Trophoblast cell (in vitro differentiated cells and primary cell): ENCODE data around the gene UGT1A1.

Experiments used
- DNase-seq, 2 donors: peaks; one replicate each; pipeline ENCODE4 v3.0.0-alpha.2; 2016
- H2AFZ ChIP-seq: 2 replicates; pipeline ENCODE4 v1.6.1; 2013; ENCODE audit warnings: low read length, moderate library complexity, mild to moderate bottlenecking; ENCODE audit not compliant: insufficient read depth, poor library complexity
- H2AK5ac ChIP-seq: 2 replicates; pipeline ENCODE4 v1.6.1; 2013; ENCODE audit warnings: mild to moderate bottlenecking, low read length
- H2BK120ac ChIP-seq: 2 replicates; pipeline ENCODE4 v1.6.1; 2013; ENCODE audit warnings: low read length, mild to moderate bottlenecking, moderate library complexity; ENCODE audit not compliant: insufficient read depth, poor library complexity
- H2BK12ac ChIP-seq: 2 replicates; pipeline ENCODE4 v1.6.1; 2013; ENCODE audit warnings: mild to moderate bottlenecking, low read length, moderate library complexity
- H2BK5ac ChIP-seq: 2 replicates; pipeline ENCODE4 v1.6.1; 2013; ENCODE audit warnings: low read length, low read depth, moderate library complexity, mild to moderate bottlenecking; ENCODE audit not compliant: poor library complexity
- H3K14ac ChIP-seq: 2 replicates; pipeline ENCODE4 v1.6.1; 2013; ENCODE audit warnings: mild to moderate bottlenecking, low read length
- H3K18ac ChIP-seq: 2 replicates; pipeline ENCODE4 v1.6.1; 2013; ENCODE audit warnings: mild to moderate bottlenecking, low read length
- H3K23ac ChIP-seq: 2 replicates; pipeline ENCODE4 v1.6.1; 2013; ENCODE audit warnings: low read length
- H3K27ac ChIP-seq: 2 replicates; pipeline ENCODE4 v1.5.1; 2013; ENCODE audit warnings: low read depth, mild to moderate bottlenecking, inconsistent platforms, low read length, moderate library complexity
- H3K27me3 ChIP-seq: 2 replicates; pipeline ENCODE4 v1.6.1; 2013; ENCODE audit warnings: inconsistent platforms, mild to moderate bottlenecking, low read length, moderate library complexity; ENCODE audit not compliant: insufficient read depth
- H3K36me3 ChIP-seq, 2 experiments: 1 replicate in 1 of 2; 2 replicates in 1 of 2; pipeline ENCODE4 v1.6.1; 2013; ENCODE audit warnings: low read length in 2 of 2, mild to moderate bottlenecking in 2 of 2, moderate library complexity in 1 of 2; ENCODE audit not compliant: insufficient read depth in 2 of 2, control insufficient read depth in 1 of 2
- H3K4ac ChIP-seq: 2 replicates; pipeline ENCODE4 v1.6.1; 2013; ENCODE audit warnings: low read depth, mild to moderate bottlenecking, low read length, moderate library complexity
- H3K4me1 ChIP-seq, 2 experiments: 1 replicate in 1 of 2; 2 replicates in 1 of 2; pipeline ENCODE4 v1.6.1; 2013; ENCODE audit warnings: low read length in 2 of 2, mild to moderate bottlenecking in 2 of 2, moderate library complexity in 1 of 2; ENCODE audit not compliant: insufficient read depth in 2 of 2, control insufficient read depth in 1 of 2
- H3K4me2 ChIP-seq: 2 replicates; pipeline ENCODE4 v1.6.1; 2013; ENCODE audit warnings: inconsistent platforms, mild to moderate bottlenecking, low read length, moderate library complexity
- H3K4me3 ChIP-seq: 2 replicates; pipeline ENCODE4 v1.5.1; 2013; ENCODE audit warnings: mild to moderate bottlenecking, low read depth, low read length, inconsistent platforms
- H3K79me1 ChIP-seq: one replicate; pipeline ENCODE4 v1.6.1; 2013; ENCODE audit warnings: low read length
- H3K79me2 ChIP-seq: 2 replicates; pipeline ENCODE4 v1.6.1; 2013; ENCODE audit warnings: low read length, mild to moderate bottlenecking; ENCODE audit not compliant: control insufficient read depth, insufficient read depth, poor library complexity
- H3K9ac ChIP-seq: 2 replicates; pipeline ENCODE4 v1.6.1; 2013; ENCODE audit warnings: mild to moderate bottlenecking, low read length
- H3K9me3 ChIP-seq: 2 replicates; pipeline ENCODE4 v1.6.1; 2013; ENCODE audit warnings: low read depth, mild to moderate bottlenecking, control low read depth, inconsistent platforms, low read length; ENCODE audit not compliant: insufficient read depth
- H4K12ac ChIP-seq: 2 replicates; pipeline ENCODE4 v1.6.1; 2013; ENCODE audit warnings: low read depth, mild to moderate bottlenecking, low read length, moderate library complexity
- H4K8ac ChIP-seq: 2 replicates; pipeline ENCODE4 v1.6.1; 2013; ENCODE audit warnings: low read depth, mild to moderate bottlenecking, low read length, moderate library complexity
- H4K91ac ChIP-seq: one replicate; pipeline ENCODE4 v1.6.1; 2013; ENCODE audit warnings: low read depth, mild to moderate bottlenecking, low read length, moderate library complexity
- WGBS: extraction: QIAGEN DNeasy Blood & Tissue Kit; methylation state at CpG from one replicate; pipeline ENCODE4 v1.1.7; 2013; ENCODE audit warnings: missing lambda C conversion rate; ENCODE audit not compliant: insufficient read length, insufficient coverage; ENCODE audit errors: extremely low coverage; 5-methylcytosine and 5-hydroxymethylcytosine counted together

Gene UGT1A1

GRCh38 chr2:233754872-233755611 lies 5.0 kb upstream of the UGT1A1 start:
- no peaks in the 10 kb centered on the region for H3K79me1 ChIP-seq
- no peak overlapping the region for H3K9ac ChIP-seq
- no peak overlapping the region for H4K8ac ChIP-seq
- H3K27ac ChIP-seq = no peak overlapping the region
- no peak overlapping the region for H4K91ac ChIP-seq
- no peak overlapping the region for H3K4ac ChIP-seq
- no peak overlapping the region for H2BK12ac ChIP-seq
- H3K27me3 ChIP-seq = no peaks in the 10 kb centered on the region
- H3K4me1 ChIP-seq = no peaks in the 10 kb centered on the region
- no peak overlapping the region for H2BK120ac ChIP-seq
- no peak overlapping the region for H4K12ac ChIP-seq
- no peak for DNase-seq
- no peaks in the 10 kb centered on the region for H3K36me3 ChIP-seq
- no peak overlapping the region for H2AK5ac ChIP-seq
- no peak overlapping the region for H3K4me2 ChIP-seq
- peaks cover 11% of the 10 kb centered on the region for H3K9me3 ChIP-seq
- H3K79me2 ChIP-seq = no peaks in the 10 kb centered on the region
- no CpG with 5 or more reads among the region's 44 CpGs for WGBS
- H3K18ac ChIP-seq = no peak overlapping the region
- H3K14ac ChIP-seq = no peak overlapping the region
- no peak overlapping the region for H2AFZ ChIP-seq
- H2BK5ac ChIP-seq = no peak overlapping the region
- H3K23ac ChIP-seq = no peak overlapping the region
- no peak overlapping the region for H3K4me3 ChIP-seq

DNA sequence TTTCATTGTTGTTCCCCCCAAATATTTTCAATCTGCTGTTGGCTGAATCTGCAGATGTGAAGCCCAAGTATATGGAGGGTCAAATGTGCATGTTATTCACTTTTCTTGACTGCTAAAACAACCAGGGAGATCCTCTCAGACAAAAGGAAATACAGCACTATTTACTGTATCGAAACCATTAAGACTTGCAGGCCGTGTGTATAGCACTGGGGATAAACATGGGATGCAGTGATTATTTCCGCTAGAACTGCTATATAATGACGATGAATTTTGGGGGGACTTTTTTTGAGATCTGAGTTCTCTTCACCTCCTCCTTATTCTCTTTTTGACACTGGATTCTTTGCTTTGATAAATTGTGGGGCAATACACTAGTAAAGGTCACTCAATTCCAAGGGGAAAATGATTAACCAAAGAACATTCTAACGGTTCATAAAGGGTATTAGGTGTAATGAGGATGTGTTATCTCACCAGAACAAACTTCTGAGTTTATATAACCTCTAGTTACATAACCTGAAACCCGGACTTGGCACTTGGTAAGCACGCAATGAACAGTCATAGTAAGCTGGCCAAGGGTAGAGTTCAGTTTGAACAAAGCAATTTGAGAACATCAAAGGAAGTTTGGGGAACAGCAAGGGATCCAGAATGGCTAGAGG lies 3.5 kb upstream of the UGT1A1 start:
- Histone ChIP-seq H2AK5ac (no peak overlapping the region), H2BK5ac (no peak overlapping the region)

GRCh38 chr2:233758141-233758540 lies 1.9 kb upstream of the UGT1A1 start:
- no peaks in the 10 kb centered on the region for H3K79me1 ChIP-seq
- no peak overlapping the region for H3K14ac ChIP-seq
- no peak overlapping the region for H3K4me2 ChIP-seq
- H3K27ac ChIP-seq = no peak overlapping the region
- no peak overlapping the region for H3K4me3 ChIP-seq
- no peak overlapping the region for H3K18ac ChIP-seq
- H3K23ac ChIP-seq = no peak overlapping the region
- H3K4ac ChIP-seq = no peak overlapping the region
- H2BK12ac ChIP-seq = no peak overlapping the region
- no peak overlapping the region for H4K91ac ChIP-seq
- no peak overlapping the region for H4K8ac ChIP-seq
- no peaks in the 10 kb centered on the region for H3K27me3 ChIP-seq
- H3K9ac ChIP-seq = no peak overlapping the region
- no peak overlapping the region for H2BK120ac ChIP-seq
- H3K36me3 ChIP-seq = no peaks in the 10 kb centered on the region
- DNase-seq = no peak
- H2AK5ac ChIP-seq = no peak overlapping the region
- no peaks in the 10 kb centered on the region for H3K4me1 ChIP-seq
- no peak overlapping the region for H2BK5ac ChIP-seq
- H2AFZ ChIP-seq = no peak overlapping the region
- no peaks in the 10 kb centered on the region for H3K79me2 ChIP-seq
- no peak overlapping the region for H4K12ac ChIP-seq
- peaks cover 7% of the 10 kb centered on the region for H3K9me3 ChIP-seq

More for the DNA sequence above, 3.5 kb upstream of the UGT1A1 start:
- no peak for DNase-seq
- Histone ChIP-seq H4K12ac (no peak overlapping the region), H4K8ac (no peak overlapping the region), H2AFZ (no peak overlapping the region), H3K4me3 (no peak overlapping the region), H3K4ac (no peak overlapping the region), H3K14ac (no peak overlapping the region), H3K79me1 (no peaks in the 10 kb centered on the region), H3K36me3 (no peaks in the 10 kb centered on the region), H3K27ac (no peak overlapping the region), H4K91ac (no peak overlapping the region), H2BK12ac (no peak overlapping the region), H2BK120ac (no peak overlapping the region), H3K18ac (no peak overlapping the region), H3K4me1 (no peaks in the 10 kb centered on the region), H3K4me2 (no peak overlapping the region), H3K9me3 (peaks cover 9% of the 10 kb centered on the region), H3K27me3 (no peaks in the 10 kb centered on the region), H3K79me2 (no peaks in the 10 kb centered on the region), H3K23ac (no peak overlapping the region), H3K9ac (no peak overlapping the region)
- WGBS = no CpG with 5 or more reads among the region's 7 CpGs

- Histone ChIP-seq H3K79me2 (no peaks in the 10 kb centered on the region), H3K9me3 (peaks cover 7% of the 10 kb centered on the region), H4K12ac (no peak overlapping the region), H2AFZ (no peak overlapping the region), H2BK120ac (no peak overlapping the region), H2BK12ac (no peak overlapping the region), H3K4ac (no peak overlapping the region), H4K8ac (no peak overlapping the region), H3K23ac (no peak overlapping the region), H3K27me3 (no peaks in the 10 kb centered on the region), H2AK5ac (no peak overlapping the region), H3K4me2 (no peak overlapping the region), H3K4me3 (no peak overlapping the region), H3K14ac (no peak overlapping the region), H4K91ac (no peak overlapping the region), H3K9ac (no peak overlapping the region), H3K18ac (no peak overlapping the region), H3K36me3 (no peaks in the 10 kb centered on the region), H3K79me1 (no peaks in the 10 kb centered on the region), H3K27ac (no peak overlapping the region), H2BK5ac (no peak overlapping the region), H3K4me1 (no peaks in the 10 kb centered on the region)
- no peak for DNase-seq
- WGBS = no CpG with 5 or more reads among the region's 2 CpGs
Measured at GRCh38 chr2:233758849-233759248, 1.2 kb upstream of the UGT1A1 start.
